Aorta (tissue), 5 donors: ENCODE results near the gene IPO9. TPM values are rescaled to one million over a fixed set of nuclear protein-coding genes. Genes with fewer than 3 reads are reported as not detected.
A peak's percentile ranks its signal among the peaks of the same experiment; 100 is the strongest.
"Not testable (repeated sequence)": the region's sequence is repeated elsewhere in the genome, so short reads cannot be mapped to it uniquely, and the experiment has no call there.

Experiments used
- ATAC-seq: fragments of 200-7000 bp; cut with Tn5 transposase; one replicate; pipeline ENCODE4 v1.9.1; 2022; ENCODE audit warnings: moderate library complexity; ENCODE audit not compliant: low FRiP score
- DNase-seq, 2 donors: peaks; one replicate each; pipeline ENCODE4 v3.0.0-alpha.2; 2020
- H3K27ac ChIP-seq, 2 donors: one replicate each; pipeline ENCODE4 v1.5.1; 2013; ENCODE audit warnings: low read length in 2 of 2, mild to moderate bottlenecking in 2 of 2, moderate library complexity in 2 of 2, control low read depth in 1 of 2, inconsistent platforms in 1 of 2, low read depth in 1 of 2
- H3K27me3 ChIP-seq, 2 donors: one replicate each; pipeline ENCODE4 v1.6.1; 2013; ENCODE audit warnings: control low read depth in 1 of 2, low read length in 1 of 2, mild to moderate bottlenecking in 1 of 2, moderate library complexity in 1 of 2; ENCODE audit not compliant: insufficient read depth in 2 of 2, control insufficient read depth in 1 of 2
- H3K36me3 ChIP-seq, 2 donors: one replicate each; pipeline ENCODE4 v1.6.1; 2013; ENCODE audit warnings: control low read depth in 1 of 2, low read length in 1 of 2, mild to moderate bottlenecking in 1 of 2; ENCODE audit not compliant: insufficient read depth in 2 of 2, control insufficient read depth in 1 of 2
- H3K4me1 ChIP-seq, 2 donors: one replicate each; pipeline ENCODE4 v1.6.1; 2013; ENCODE audit warnings: low read length in 2 of 2, control low read depth in 1 of 2, mild to moderate bottlenecking in 1 of 2, moderate library complexity in 1 of 2; ENCODE audit not compliant: insufficient read depth in 2 of 2, control insufficient read depth in 1 of 2
- H3K4me3 ChIP-seq, 2 donors: one replicate each; pipeline ENCODE4 v1.5.1; 2013; ENCODE audit warnings: low read length in 2 of 2, control low read depth in 1 of 2, mild to moderate bottlenecking in 1 of 2
- H3K9me3 ChIP-seq: one replicate; pipeline ENCODE4 v1.6.1; 2013; ENCODE audit warnings: mild to moderate bottlenecking, low read length; ENCODE audit not compliant: control insufficient read depth
- WGBS, 2 donors: extraction: QIAGEN DNeasy Blood & Tissue Kit; methylation state at CpG; one replicate each; pipeline ENCODE4 v1.1.7; 2013; 5-methylcytosine and 5-hydroxymethylcytosine counted together
- intact Hi-C, 2 donors: fragments of 100-400 bp; cut with DNase I; formaldehyde crosslinking; loops; one replicate each; pipeline versions ENCODE4 v1.14.2 to v1.15.0; 2022
- polyA plus RNA-seq, 2 donors: library from polyadenylated mRNA; stranded (reverse); fragments of 200-250 nt; gene quantifications; one replicate each; pipeline ENCODE4 v1.2.3, GENCODE V29; 2013
- total RNA-seq, 2 donors: library from RNA; stranded (reverse); fragmentation: NEBNext Ultra II Directional; extraction: Animal tissue kit (Norgen Biotek cat#: 25700); gene quantifications; one replicate each; pipeline ENCODE4 v1.2.1, GENCODE V29; 2021
- donor health status: healthy with polysubstance abuse.
- donor health status: Bipolar disorder and iron deficiency.
- donor health status: DM: no; HTN: no; CAD: no.
- donor health status: DM: no; HTN: no; CAD: no.
- donor health status: DM: yes; HTN: yes; CAD: no.

Gene IPO9
- total and polyA plus RNA-seq, 4 donors, result 12.0 to 45.0 (median 32.1) TPM

- no peak overlapping the region for H3K4me3 ChIP-seq
- H3K4me1 ChIP-seq, result peaks cover 0 to 6% of the 10 kb centered on the region in 2 donors
- no peaks in the 10 kb centered on the region for H3K9me3 ChIP-seq
- H3K27ac ChIP-seq, result peak overlapping the region; percentile 64 to 89
- 46 to 47% methylated on average over 4 of the region's 4 CpGs for WGBS, 2 donors
- no peak for ATAC-seq
- intact Hi-C loops, result loop anchor here in 1 of 2 donors (10.0 kb wide), 1 partner anchor 236 kb away; no protein-coding TSS in a partner anchor
- H3K36me3 ChIP-seq, result peaks cover 5 to 12% of the 10 kb centered on the region in 2 donors
- no peak for DNase-seq
- no peaks in the 10 kb centered on the region for H3K27me3 ChIP-seq
Measured at GRCh38 chr1:201898240-201898894, 69.4 kb downstream of the IPO9 start.

- DNase-seq (no peak), ATAC-seq (no peak)
- peaks cover 5 to 12% of the 10 kb centered on the region in 2 donors for H3K36me3 ChIP-seq
- intact Hi-C loops, result loop anchor here in 1 of 2 donors (10.0 kb wide), 1 partner anchor 236 kb away; no protein-coding TSS in a partner anchor
- WGBS, 2 donors, result 12 to 14% methylated on average over 4 of the region's 4 CpGs
- H3K27ac ChIP-seq, result peak overlapping the region; percentile 49 to 55
- H3K4me3 ChIP-seq, result no peak overlapping the region
- H3K27me3 ChIP-seq, result no peaks in the 10 kb centered on the region
- no peaks in the 10 kb centered on the region for H3K9me3 ChIP-seq
- peaks cover 3 to 6% of the 10 kb centered on the region in 2 donors for H3K4me1 ChIP-seq
Measured at GRCh38 chr1:201898992-201899391, 70.0 kb downstream of the IPO9 start.

GRCh38 chr1:201899683-201900429, 70.9 kb downstream of the IPO9 start:
- Histone ChIP-seq H3K27ac (peak overlapping the region; percentile 81 to 86), H3K4me3 (no peak overlapping the region), H3K4me1 (peaks cover 3 to 6% of the 10 kb centered on the region in 2 donors), H3K36me3 (peaks cover 5 to 12% of the 10 kb centered on the region in 2 donors), H3K27me3 (no peaks in the 10 kb centered on the region), H3K9me3 (no peaks in the 10 kb centered on the region)
- DNase-seq (no peak), ATAC-seq (no peak)
- 75 to 77% methylated on average over 20 of the region's 20 CpGs for WGBS, 2 donors
- intact Hi-C loops, result loop anchor here in 1 of 2 donors (10.0 kb wide), 1 partner anchor 235 kb away; no protein-coding TSS in a partner anchor

GRCh38 chr1:201900476-201900875, 71.5 kb downstream of the IPO9 start:
- no peak for ATAC-seq
- H3K27ac ChIP-seq, result peak overlapping the region; percentile 81 to 86
- no peaks in the 10 kb centered on the region for H3K27me3 ChIP-seq
- 4 to 6% methylated on average over 5 of the region's 5 CpGs for WGBS, 2 donors
- no peak overlapping the region for H3K4me3 ChIP-seq
- H3K36me3 ChIP-seq, result peaks cover 5 to 12% of the 10 kb centered on the region in 2 donors
- no peaks in the 10 kb centered on the region for H3K9me3 ChIP-seq
- intact Hi-C loops, result no loop called here
- peak in 1 of 2 donors; percentile 69 for DNase-seq
- peaks cover 3 to 6% of the 10 kb centered on the region in 2 donors for H3K4me1 ChIP-seq

GRCh38 chr1:201901036-201901435, 72.1 kb downstream of the IPO9 start:
- H3K9me3 ChIP-seq, intact Hi-C loops, H3K4me1 ChIP-seq, ATAC-seq, H3K4me3 ChIP-seq, DNase-seq, H3K27me3 ChIP-seq: not testable (repeated sequence)
- 10 to 14% methylated on average over 6 of the region's 6 CpGs for WGBS, 2 donors
- Histone ChIP-seq H3K27ac (peak overlapping the region; percentile 81 to 86), H3K36me3 (peaks cover 5 to 12% of the 10 kb centered on the region in 2 donors)

GRCh38 chr1:201902198-201902597, 73.2 kb downstream of the IPO9 start:
- Histone ChIP-seq H3K36me3 (peaks cover 5 to 12% of the 10 kb centered on the region in 2 donors), H3K9me3 (no peaks in the 10 kb centered on the region), H3K27me3 (no peaks in the 10 kb centered on the region), H3K4me3 (no peak overlapping the region), H3K27ac (peak overlapping the region; percentile 65 to 99), H3K4me1 (peaks cover 7 to 9% of the 10 kb centered on the region in 2 donors)
- WGBS, 2 donors, result 46 to 54% methylated on average over 3 of the region's 3 CpGs
- ATAC-seq, result no peak
- intact Hi-C loops, result no loop called here
- no peak for DNase-seq

- H3K27ac ChIP-seq, result peak overlapping the region; percentile 94 to 99
- H3K27me3 ChIP-seq, result no peaks in the 10 kb centered on the region
- H3K4me1 ChIP-seq, result peaks cover 7% of the 10 kb centered on the region in 2 donors
- peak; percentile 86 to 91 for DNase-seq
- WGBS, 2 donors, result 0 to 7% methylated on average over 5 of the region's 5 CpGs
- intact Hi-C loops, result no loop called here
- H3K36me3 ChIP-seq, result peaks cover 0 to 10% of the 10 kb centered on the region in 2 donors
- no peaks in the 10 kb centered on the region for H3K9me3 ChIP-seq
- peak; percentile 85 for ATAC-seq
- no peak overlapping the region for H3K4me3 ChIP-seq
Measured at GRCh38 chr1:201903135-201903534, 74.2 kb downstream of the IPO9 start.

GRCh38 chr1:201904579-201904978, 75.6 kb downstream of the IPO9 start:
- peaks cover 6 to 7% of the 10 kb centered on the region in 2 donors for H3K4me1 ChIP-seq
- intact Hi-C loops, result loop anchor here in 1 of 2 donors (2.0 kb wide), 1 partner anchor 42 kb away; the partner anchor contains the start of gene LMOD1
- H3K27me3 ChIP-seq, result no peaks in the 10 kb centered on the region
- peak overlapping the region; percentile 98 to 100 for H3K27ac ChIP-seq
- H3K36me3 ChIP-seq, result peaks cover 0 to 10% of the 10 kb centered on the region in 2 donors
- ATAC-seq, result peak; percentile 83
- peak; percentile 84 to 86 for DNase-seq
- H3K4me3 ChIP-seq, result no peak overlapping the region
- WGBS, 2 donors, result 0 to 3% methylated on average over 6 of the region's 6 CpGs
- H3K9me3 ChIP-seq, result no peaks in the 10 kb centered on the region
